Measurements from ENCODE around the gene WNT7B.

The WNT7B gene

GRCh38 chr22:45925811-45926351, 51.1 kb downstream of the WNT7B start:
- DNase-seq, result no peak

- no peak for DNase-seq
Observed at GRCh38 chr22:45923835-45924234, 53.1 kb downstream of the WNT7B start.

GRCh38 chr22:45923212-45923611, 53.8 kb downstream of the WNT7B start:
- DNase-seq, result no peak

- DNase-seq, result no peak
Observed at GRCh38 chr22:45922661-45923060, 54.3 kb downstream of the WNT7B start.

DNA sequence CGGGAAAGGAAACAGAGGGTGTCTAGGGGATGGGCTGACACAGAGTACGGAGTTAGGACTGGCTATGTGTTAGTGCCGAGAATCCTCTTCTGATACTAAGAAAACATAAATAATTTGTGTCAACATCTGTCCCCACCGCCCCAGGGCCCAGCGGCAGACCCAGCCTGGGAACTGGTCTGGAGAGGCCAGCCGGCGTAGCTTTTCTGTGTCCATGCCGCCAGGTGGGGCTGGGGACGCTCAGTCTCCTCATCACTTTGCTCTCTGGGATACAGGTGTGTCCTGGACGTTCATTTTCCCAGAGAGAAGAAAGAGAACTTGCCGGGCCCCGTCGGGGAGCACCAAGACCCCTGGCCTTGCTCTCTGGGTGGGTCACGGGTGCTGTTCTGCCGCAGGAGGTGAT, 54.7 kb downstream of the WNT7B start:
- no peak for DNase-seq

DNA sequence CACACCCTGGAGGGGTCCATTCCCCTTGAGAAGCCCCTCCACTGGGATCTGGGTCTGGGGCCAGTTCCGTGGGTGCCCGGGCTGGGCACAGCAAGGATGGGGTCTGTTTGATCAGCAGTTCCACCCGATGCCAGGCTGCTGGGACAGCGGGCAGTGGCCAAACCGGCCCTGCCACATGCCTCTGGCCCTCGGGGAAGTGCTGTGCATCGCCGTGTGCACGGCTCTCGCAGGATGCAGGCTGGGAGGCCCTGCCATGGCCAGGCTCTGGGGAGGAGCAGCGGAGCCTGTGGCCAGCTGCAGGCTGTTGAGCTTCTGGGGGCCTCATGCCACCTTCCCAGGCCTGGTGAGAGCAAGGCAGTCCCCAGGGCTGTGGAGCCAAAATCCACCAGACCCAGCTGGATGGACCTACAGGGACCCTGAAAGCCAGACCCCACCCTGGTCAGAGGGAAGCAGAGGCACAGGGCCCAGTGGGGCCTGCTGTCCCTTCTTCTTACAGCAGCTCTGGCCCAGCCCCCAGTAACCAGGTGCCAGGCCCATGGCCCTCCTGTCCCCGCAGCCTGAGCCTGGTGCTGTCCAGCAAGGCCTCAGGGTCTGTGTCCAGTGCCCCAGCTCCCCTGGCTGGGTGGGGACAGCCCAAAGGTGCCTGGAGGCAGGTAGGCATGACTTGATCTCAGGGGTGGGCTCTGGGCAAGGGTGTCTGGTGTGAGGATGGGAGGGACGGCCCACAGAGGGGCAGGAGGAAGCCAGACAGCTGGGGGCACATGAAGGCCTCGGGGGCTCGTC, 57.3 kb downstream of the WNT7B start:
- no peak for DNase-seq

DNA sequence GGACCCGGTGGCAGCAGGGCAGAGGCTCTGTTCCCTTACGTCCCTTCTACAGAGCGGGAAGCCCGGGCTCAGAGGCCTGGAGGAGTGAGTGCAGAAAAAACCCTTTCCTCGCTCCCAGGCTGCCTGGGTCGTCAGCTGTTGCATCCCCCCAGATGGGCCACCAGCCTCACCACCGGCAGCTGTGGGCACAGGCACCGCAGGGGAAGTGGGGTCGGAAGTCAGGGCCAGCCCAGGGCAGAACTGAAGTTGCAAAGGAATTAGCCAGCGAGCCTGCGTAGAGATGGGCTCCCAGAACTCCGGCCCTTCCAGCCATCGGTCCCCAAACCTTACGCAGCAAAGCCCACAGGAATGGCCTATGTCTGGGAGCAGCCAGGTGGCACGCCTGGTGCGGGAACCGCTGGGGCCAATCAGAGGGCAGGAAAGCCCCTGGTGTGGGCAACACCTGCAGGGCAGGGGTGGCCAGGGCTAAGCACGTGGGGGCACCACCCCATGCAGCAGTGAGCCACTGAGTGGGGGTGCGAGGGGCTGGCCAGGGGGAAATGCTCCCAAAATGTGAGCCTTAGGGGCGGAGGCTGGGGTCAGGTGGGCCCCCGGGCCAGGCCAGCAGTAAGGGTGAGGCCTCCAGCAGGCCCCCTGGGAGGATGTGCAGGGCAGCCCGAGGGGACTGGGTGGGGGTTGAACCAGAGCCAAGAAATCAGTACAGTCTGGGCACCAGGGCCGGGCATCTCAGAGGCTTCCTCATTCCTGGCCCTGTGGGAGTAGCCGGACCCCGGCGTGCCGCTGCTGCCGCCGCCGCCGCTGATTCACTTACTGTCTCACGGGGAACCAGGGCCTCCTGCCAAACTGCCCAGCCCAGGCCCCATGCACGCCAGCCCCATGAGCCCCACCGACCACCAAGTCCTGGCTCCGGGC, 58.2 kb downstream of the WNT7B start:
- no peak for DNase-seq

DNA sequence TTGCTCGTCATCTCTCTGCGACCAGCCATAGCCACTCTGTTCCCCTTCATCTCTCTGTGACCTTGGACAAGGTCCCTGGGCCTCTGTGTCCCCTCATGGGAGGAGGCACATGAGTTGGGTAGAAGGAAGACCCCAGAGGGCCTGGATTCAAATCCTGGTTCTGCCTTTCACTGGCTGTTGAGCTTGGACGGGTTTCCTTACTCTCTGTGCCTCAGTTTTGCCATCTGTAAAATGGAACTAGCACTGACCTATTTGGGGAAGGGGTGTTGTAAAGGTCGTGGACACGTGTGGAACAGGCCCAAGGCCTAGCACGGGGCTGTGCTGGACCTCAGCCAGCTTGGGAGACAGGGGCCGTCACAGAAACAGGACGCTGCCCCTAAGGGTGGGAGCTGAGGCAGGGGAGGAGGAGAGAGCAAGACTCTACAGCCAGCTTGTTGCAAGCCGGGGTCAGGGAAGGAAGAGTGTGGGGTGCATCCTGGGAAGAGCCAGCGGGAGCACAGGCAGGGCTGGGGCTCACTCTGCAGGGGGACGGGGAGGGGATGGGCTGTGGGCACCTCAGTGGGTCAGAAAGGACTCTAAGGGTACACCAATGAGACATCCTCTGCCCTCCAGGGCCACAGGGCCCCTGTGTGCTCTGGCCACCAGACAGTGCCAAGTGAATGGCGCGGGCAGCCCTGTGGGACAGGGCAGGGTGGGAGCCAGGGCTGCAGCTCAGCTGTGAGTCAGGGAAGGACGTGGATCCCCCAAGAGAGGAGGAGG, 59.1 kb downstream of the WNT7B start:
- no peak for DNase-seq

- no peak for DNase-seq
Observed at GRCh38 chr22:45917146-45917545, 59.8 kb downstream of the WNT7B start.

GRCh38 chr22:45916515-45916914, 60.4 kb downstream of the WNT7B start:
- DNase-seq, result no peak

- DNase-seq, result no peak
Observed at GRCh38 chr22:45915841-45916240, 61.1 kb downstream of the WNT7B start.

- no peak for DNase-seq
Observed at GRCh38 chr22:45915151-45915550, 61.8 kb downstream of the WNT7B start.

DNA sequence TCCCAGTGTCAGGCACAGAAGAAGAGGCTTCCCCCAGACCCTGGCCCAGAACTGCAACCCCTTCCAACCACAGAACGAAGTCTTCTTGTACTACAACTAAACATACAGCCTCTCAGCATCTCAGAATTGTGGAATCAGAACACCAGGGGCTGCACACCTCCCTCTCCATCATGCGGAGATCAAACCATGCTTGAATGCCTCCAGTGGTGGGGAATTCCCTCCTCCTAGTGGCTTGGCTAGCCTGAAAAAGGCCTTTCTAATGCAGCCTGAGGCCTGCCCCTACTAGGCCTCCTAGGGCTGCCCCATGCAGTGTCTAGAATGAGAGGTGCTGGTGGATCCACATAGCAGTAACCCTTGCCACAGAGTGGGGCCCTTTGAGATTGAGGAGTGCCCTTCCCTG, 62.7 kb downstream of the WNT7B start:
- DNase-seq, result no peak

DNA sequence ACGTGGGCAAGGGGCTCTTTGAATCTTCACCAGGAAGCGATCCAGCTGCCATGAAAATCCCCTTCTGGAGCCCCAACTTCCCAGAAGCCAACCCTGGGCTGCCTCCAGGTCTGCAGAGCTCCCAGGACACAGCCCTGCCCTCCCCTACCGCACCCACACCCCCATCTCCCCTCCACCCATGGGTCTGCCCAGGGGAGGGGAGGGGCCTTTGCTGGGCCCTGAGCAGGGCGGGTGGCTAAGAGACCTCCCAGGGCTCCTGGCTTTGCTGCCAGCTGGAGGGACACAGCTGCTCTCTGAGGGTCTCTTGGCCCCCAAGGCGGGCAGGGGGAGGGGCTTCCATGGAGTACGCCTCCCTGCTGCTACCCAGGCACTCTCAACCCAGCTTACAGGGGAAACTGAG, 64.1 kb downstream of the WNT7B start:
- no peak for DNase-seq

DNA sequence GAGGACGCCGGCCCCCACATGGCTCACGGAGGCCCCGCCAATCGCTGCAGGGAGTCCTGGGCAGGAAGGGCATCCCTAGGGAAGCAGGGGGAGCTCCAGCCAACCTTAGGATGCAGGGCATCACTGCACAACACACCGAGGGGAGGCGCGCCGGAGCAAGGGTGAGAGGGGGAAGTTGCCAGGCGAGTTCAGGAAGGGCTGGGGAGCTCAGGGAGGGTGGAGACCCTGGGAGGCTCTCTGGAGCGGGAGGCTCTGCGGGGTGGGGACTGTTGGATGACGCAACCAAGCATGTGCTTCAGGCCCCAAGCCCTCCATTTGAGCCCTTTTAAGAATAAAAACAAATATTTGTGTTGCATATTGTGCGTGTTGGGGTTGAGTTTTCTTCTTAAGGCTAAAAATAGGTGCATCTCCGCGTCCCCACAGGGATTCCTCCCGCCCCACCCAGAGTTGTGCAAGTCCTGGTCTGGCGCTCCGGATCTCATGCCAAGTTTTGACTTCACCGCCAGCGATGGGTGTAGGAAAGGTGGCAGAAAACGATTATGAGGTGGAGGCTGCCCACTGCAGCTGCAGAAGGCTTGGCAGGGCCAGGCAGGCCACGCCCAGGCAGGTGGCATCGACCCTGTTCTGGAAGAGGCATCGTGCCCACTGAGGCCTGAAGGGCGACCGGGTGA, 65.2 kb downstream of the WNT7B start:
- no peak for DNase-seq

DNA sequence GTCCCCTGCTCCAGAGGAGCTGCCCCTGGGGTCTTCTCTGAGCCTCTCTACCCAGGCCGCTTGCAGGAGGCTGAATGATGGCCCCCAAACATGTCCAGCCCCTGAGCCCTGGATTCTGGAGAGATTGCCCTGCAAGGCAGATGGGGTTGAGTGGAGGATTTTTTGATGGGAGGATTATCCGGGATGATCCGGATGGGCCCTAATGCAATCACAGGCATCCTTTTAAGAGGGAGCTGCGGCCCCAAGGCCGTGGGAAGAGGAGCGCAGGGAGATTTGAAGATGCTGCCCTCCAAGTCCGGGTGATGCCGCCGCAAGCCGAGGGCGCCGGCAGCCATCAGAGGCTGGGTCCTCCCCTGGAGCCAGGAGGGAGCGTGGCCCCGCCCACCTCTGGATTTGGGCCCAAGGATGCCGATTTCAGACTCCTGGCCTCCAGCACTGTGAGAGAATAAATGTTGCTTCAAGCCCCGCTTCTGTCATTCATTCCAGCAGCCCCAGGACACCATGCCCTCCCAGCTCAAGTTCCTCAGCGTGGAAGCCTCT, 66.0 kb downstream of the WNT7B start:
- no peak for DNase-seq

GRCh38 chr22:45908961-45909360, 68.0 kb downstream of the WNT7B start:
- no peak for DNase-seq

GRCh38 chr22:45907996-45908395, 69.0 kb downstream of the WNT7B start:
- DNase-seq, result no peak

GRCh38 chr22:45907378-45907777, 69.6 kb downstream of the WNT7B start:
- no peak for DNase-seq

GRCh38 chr22:45906946-45907345, 70.0 kb downstream of the WNT7B start:
- no peak for DNase-seq

GRCh38 chr22:45905924-45906865, 70.8 kb downstream of the WNT7B start:
- DNase-seq, result no peak

Data from T-helper 1 cell (primary cell).